HL-60 (cell line): ENCODE measurements around the gene TC2N.

ENCODE experiments used
- CTCF ChIP-seq: IDR thresholded peaks from one replicate; pipeline ENCODE4 v1.5.1; 2011; ENCODE audit warnings: low read length, control low read depth, inconsistent platforms; ENCODE audit not compliant: insufficient read depth
- GABPA ChIP-seq: IDR thresholded peaks from 2 replicates; pipeline ENCODE4 v1.6.1; 2012; ENCODE audit warnings: low read depth
- POLR2AphosphoS5 ChIP-seq: IDR thresholded peaks from 2 replicates; pipeline ENCODE4 v1.6.1; 2012; ENCODE audit warnings: low read depth

DNA sequence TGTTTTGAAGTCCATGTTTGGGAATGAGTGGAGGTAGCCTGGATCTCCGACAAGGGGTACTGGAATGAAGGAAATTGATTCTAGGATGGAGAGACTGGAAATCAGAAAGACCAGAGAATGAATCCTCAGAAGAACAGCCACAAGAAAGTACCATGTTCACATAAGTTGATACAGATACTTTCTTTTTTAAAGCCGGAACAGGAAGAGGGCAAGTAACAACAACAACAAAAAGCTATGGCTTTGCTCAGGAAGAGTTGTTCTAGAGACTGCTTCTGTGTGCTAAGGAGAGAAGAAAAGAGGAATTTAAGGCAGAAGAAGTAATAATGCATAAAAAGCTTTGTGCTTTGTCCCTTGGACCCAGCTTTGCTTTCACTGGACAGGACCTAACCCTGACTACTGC is 6.2 kb downstream of the TC2N start:
- TF ChIP-seq GABPA (no peak), CTCF (no peak), POLR2AphosphoS5 (no peak)
